GM12801 (cell line): Measurements from ENCODE around the gene SH2D2A.

Experiments used
- CTCF ChIP-seq: IDR thresholded peaks from one replicate; pipeline ENCODE4 v1.5.1; 2011; ENCODE audit warnings: control low read depth; ENCODE audit not compliant: insufficient read length; ENCODE audit errors: extremely low read depth

SH2D2A gene

GRCh38 chr1:156760092-156760795 lies 56.4 kb downstream of the SH2D2A start:
- no peak for TF ChIP-seq CTCF

- no peak for TF ChIP-seq CTCF
Measured at GRCh38 chr1:156756355-156756754, 60.3 kb downstream of the SH2D2A start.
